C1 segment of cervical spinal cord (tissue), 14 donors: ENCODE measurements around the gene ITPR2.
A peak's percentile ranks its signal among the peaks of the same experiment; 100 is the strongest.
"Not testable (repeated sequence)": the region's sequence is repeated elsewhere in the genome, so short reads cannot be mapped to it uniquely, and the experiment has no call there.

ENCODE experiments used
- DNase-seq, 14 donors: peaks; one replicate each; lab custom pipeline; 2025; lab: John Stamatoyannopoulos, UW

Gene ITPR2

DNA sequence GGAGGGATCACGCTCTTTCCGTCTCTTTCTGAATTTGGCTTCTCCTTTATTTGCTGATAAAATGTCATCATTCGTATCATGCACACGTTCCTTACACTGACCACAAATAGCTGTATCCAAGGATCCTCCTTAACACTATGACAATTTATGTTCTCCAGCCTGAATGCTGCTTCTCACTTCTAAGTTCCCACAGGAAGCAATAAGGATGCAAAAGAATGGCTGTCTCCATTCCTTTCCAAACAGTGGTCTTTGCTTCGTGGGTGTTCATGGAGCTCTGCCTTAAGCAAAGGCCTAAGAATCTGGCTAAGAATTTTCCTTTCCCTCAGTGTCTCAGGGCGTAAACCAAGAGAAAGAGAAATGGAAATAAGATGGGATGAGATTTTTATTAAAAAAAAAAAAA is 200.2 kb downstream of the ITPR2 start:
- no peak for DNase-seq

GRCh38 chr12:26631846-26632245 is 201.1 kb downstream of the ITPR2 start:
- no peak for DNase-seq

DNA sequence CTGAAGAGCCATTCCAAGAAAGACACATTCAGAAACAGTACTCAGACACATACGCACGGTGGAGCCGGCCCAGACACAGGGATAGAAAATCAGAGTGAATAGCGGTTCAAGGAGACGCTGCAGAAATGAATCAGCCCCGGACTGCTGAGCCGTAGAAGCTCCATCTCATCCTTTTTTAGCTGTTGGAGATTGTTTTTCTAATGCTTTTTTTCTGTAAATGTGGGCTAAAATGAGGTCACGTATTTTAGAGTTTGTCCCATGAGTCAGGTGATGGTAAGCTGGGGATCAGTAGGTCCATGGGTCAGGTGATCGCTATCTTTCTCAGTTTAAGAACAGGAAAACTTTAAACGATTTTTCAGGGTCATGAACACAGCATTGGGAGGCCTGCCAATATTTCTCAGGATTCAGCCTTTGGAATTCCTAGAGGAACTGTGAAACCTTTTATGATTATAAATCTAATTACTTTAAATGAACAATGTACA is 202.4 kb downstream of the ITPR2 start:
- DNase-seq, result peak in 2 of 14 donors; percentile 10 to 19

DNA sequence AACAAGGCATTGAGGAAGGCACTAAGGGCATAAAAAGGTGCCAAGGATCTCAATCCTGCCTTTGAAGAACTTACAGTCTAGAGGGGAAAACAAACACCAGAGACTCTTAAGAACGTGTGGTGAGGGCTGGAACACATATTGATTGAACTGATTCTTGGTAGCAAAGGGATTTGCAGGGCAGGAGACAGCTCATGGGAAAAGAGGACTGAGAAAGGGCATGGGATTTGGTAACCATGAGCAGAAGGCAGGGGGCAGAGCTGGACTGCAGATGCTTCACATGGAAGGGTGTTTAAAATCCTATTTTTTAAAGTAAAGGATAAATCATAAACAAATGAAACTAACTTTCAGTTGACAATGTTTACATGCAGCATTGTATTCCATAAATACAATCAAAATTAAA is 203.1 kb downstream of the ITPR2 start:
- DNase-seq, result peak in 2 of 14 donors; percentile 21 to 27

- DNase-seq, result no peak
These were observed 204.8 kb downstream of the ITPR2 start for GRCh38 chr12:26628234-26628633.

- DNase-seq, result no peak
These were observed 205.7 kb downstream of the ITPR2 start for GRCh38 chr12:26627335-26627734.

- no peak for DNase-seq
These were observed 209.9 kb downstream of the ITPR2 start for GRCh38 chr12:26623136-26623535.

DNA sequence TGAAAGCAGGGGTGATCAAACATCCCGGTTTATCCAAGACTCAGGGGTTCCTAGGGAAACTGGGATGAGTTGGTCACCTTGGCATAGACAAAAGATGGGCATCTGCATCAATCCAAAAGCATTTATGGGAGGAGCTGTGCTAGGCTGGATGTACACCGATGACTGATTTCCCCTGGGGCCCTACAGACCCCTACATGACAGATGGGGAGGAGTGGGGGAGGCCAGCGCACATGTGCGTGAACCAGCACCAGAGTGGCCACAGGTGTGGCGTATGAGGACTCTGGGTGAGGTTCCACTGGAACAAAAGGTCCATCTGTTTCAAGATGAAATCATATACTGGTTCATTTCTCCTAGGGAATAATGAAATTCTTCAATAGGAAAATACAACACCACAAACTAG is 210.4 kb downstream of the ITPR2 start:
- DNase-seq, result no peak

DNA sequence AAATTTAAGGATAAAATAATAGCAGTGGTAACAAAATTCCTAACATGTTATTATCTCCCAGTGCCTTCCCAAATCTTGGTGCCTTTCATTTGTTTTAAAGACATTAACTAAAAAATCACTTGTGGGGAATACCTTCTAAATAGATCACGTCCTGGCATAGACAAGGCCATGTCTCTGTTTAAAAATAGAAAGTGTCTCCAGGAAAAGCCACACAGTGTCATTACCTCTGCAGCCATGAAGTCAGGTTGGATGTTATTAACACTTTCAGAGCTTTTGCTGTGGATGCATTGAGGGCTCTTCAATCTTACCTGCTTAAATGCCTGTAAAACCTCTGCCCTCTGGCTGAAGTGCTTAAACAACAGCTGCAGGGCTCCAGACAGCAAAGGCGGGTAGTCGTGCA is 211.1 kb downstream of the ITPR2 start:
- DNase-seq, result no peak

GRCh38 chr12:26620907-26621306 is 212.1 kb downstream of the ITPR2 start:
- DNase-seq, result no peak

GRCh38 chr12:26617513-26617912 is 215.5 kb downstream of the ITPR2 start:
- DNase-seq, result no peak

DNA sequence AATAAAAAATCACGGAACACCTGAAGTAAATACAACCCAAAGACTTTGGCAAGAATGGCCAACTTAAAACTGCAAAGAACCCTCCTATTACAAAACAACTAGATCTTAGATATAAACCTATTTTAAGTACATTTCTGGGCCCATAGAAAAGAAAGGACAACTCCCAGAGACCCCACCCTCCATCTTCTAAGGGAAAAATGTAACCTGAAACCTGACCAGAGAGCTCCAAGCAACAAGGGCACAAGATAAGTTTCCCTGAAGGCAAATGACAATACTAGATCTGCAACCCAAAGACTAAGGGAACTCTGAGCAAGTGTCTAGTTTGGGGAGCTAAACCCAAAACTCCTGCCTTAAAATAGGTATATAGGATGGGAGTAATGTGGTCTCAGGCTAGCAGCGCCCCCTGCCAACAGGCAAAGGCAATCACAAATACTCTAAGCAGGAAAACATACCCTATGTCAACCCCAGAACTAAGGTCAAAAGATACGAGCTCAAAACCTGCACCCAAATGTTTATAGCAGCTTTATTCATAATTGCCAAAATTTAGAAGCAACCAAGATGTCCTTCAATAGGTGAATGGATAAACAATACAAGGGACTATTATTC is 218.9 kb downstream of the ITPR2 start:
- peak in 5 of 14 donors; percentile 19 to 33 (median 22) for DNase-seq

- DNase-seq, result no peak
These were observed 220.8 kb downstream of the ITPR2 start for GRCh38 chr12:26612203-26612602.

DNA sequence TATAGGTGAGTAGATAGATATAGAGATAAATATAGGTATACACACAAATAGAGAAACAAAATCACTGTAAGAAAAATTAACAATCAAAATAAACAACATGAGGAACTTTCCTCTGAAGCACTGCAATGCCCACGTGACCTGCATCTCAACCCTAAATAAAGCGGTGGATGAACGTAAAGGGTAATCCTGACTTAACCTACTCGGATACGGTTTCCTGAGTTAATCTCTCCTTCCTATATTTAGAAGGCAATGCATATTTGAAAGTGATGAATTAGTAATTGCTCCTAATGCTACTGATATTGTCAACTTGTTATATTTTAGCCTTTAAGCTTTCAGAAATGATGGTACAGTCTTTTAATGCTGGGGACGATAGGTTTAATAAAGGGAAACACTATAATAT is 221.4 kb downstream of the ITPR2 start:
- DNase-seq, result no peak

DNA sequence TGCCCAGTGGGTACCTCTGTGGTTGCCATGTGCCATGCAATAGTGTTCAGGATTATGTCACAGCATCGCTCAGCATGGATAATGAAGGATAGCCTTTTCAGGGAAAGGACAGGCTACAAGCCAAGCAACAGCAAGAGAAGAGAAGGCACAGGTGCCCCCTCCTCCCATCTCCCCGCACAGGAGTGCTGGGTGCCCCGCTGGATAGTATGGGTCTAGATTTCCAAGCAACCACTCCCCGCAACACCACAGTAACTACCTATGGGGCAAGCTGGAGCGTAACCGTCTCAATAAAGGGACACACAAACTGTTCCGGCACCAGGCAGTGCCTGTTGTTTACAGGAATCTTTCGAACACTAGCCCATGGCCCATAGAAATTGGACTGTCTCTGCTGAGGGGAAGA is 222.2 kb downstream of the ITPR2 start:
- DNase-seq, result peak in 1 of 14 donors; percentile 17

- DNase-seq, result no peak
These were observed 223.0 kb downstream of the ITPR2 start for GRCh38 chr12:26609986-26610385.

DNA sequence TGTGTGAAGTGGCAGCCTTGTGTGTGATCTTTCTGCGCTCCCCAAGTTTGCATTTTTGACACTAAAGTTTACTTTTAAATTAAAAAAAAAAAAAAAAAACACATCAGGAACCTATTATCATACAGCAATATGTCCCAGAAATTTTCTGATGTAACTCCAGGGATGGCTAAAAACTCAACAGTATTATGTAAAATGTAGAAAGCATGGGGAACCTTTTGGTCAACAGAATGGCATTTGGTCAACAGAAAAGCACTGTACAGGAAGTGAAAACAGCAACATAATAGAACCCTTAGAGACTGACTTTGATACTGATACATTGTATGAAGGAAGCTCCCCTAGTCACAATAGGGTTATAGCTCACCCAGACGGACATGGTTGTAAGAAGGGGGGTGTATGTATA is 224.3 kb downstream of the ITPR2 start:
- DNase-seq, result no peak

- DNase-seq, result no peak
These were observed 224.7 kb downstream of the ITPR2 start for GRCh38 chr12:26608273-26608672.

- DNase-seq, result no peak
These were observed 226.1 kb downstream of the ITPR2 start for GRCh38 chr12:26606911-26607310.

DNA sequence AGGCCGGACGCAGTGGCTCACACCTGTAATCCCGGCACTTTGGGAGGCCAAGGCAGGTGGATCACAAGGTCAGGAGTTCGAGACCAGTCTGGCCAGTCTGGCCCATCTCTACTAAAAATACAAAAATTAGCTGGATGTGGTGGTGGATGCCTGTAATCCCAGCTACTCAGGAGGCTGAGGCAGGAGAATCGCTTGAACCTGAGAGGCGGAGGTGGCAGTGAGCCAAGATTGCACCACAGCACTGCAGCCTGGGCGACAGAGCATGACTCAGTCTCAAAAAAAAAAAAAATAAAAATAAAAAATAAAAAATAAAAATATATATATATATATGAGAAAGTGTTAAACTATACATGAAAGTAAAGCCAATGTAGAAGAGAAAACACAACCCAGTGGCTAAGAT is 228.2 kb downstream of the ITPR2 start:
- DNase-seq, result not testable (repeated sequence)

DNA sequence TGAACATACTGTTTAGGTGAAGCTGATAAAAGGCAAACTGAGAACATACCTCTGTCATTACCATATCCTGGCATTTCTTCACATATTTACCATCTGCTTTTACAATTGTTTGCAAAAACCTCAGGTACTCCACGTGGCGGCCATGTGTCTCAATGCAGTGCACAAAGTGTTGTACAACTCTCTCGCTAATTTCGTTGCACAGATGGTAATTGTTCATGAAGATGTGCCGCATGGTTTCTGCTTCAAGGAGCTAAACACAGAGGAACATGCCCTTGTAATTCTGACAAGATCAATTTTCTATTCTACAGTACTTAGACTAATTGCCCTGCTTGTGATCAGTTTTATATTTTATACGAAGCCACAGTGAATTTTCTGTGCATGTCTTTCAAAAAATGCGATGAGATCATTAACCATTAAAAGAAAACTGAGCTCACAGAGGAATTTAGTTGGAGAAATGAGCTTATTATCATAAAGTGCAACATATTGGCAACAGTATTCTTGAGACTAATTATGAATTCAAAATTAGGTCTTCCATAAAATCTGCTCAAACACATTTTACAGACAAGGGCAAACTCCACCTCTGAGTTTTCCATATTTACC is 233.8 kb downstream of the ITPR2 start:
- no peak for DNase-seq

DNA sequence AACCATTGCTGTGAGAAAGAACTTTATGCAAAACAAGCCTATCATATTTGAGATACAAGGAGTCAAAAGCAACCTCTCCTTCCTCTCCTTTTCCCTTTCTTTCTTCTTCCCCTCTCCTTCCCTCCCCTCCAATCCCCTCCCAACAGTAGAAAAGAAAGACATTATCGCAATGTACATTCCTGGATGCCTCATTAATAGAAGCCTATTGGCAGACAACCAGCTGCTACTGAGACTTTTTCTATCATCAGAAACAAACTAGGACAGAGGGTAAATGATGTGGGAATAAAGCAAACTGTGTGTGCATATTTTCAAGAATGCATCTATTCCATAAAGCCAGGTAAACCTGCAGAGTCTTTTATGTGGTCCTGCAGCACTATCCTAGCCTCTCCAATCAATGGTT is 237.2 kb downstream of the ITPR2 start:
- no peak for DNase-seq

GRCh38 chr12:26580619-26581018 is 252.4 kb downstream of the ITPR2 start:
- no peak for DNase-seq

- no peak for DNase-seq
These were observed 256.7 kb downstream of the ITPR2 start for GRCh38 chr12:26576266-26576665.
